ENCODE results near the gene EZH1.
"Not testable (repeated sequence)": the region's sequence is repeated elsewhere in the genome, so short reads cannot be mapped to it uniquely, and the experiment has no call there.

EZH1 gene

GRCh38 chr17:42670789-42671657 lies 73.8 kb downstream of the EZH1 start:
- DNase-seq (ENCODE audit: low read depth in 3 of 3, low spot score in 1 of 3): no peak

- DNase-seq (ENCODE audit: low read depth in 3 of 3, low spot score in 1 of 3): no peak
Observed at GRCh38 chr17:42669977-42670788, 74.7 kb downstream of the EZH1 start.

GRCh38 chr17:42669705-42669976 lies 75.2 kb downstream of the EZH1 start:
- DNase-seq (ENCODE audit: low read depth in 3 of 3, low spot score in 1 of 3): no peak

GRCh38 chr17:42667088-42667951 lies 77.5 kb downstream of the EZH1 start:
- DNase-seq (ENCODE audit: low read depth in 3 of 3, low spot score in 1 of 3): no peak

- DNase-seq (ENCODE audit: low read depth in 3 of 3, low spot score in 1 of 3): not testable (repeated sequence)
Observed at GRCh38 chr17:42666126-42666525, 78.7 kb downstream of the EZH1 start.

DNA sequence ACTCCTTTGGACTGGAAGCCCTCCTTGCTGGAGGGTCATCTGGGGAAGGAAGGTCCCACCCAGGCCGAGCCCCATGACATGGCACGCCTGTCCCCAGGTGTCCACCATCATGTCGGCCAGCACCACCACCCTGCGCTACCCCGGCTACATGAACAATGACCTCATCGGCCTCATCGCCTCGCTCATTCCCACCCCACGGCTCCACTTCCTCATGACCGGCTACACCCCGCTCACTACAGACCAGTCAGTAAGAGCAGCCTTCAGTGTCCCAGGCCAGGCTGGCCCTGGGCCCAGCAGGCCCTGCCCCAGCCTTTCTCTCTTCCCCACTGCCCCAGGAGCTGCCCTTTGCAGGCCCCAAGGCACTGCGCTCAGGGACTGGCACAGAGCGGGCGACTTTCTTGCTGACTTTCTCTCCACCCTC lies 79.2 kb downstream of the EZH1 start:
- DNase-seq (ENCODE audit: low read depth in 3 of 3, low spot score in 1 of 3): no peak

GRCh38 chr17:42660692-42661345 lies 84.0 kb downstream of the EZH1 start:
- no peak for DNase-seq (ENCODE audit: low read depth in 3 of 3, low spot score in 1 of 3)

GRCh38 chr17:42659932-42660274 lies 84.9 kb downstream of the EZH1 start:
- DNase-seq (ENCODE audit: low read depth in 3 of 3, low spot score in 1 of 3): not testable (repeated sequence)

- peak in 2 of 3 donors; percentile 57 to 70 for DNase-seq (ENCODE audit: low read depth in 3 of 3, low spot score in 1 of 3)
Observed at GRCh38 chr17:42659079-42659931, 85.5 kb downstream of the EZH1 start, which contains the start of gene TUBG2. TSS of gene TUBG2 (plus strand) at chr17:42659284. CDS start at chr17:42659504, 220 bp downstream.

DNA sequence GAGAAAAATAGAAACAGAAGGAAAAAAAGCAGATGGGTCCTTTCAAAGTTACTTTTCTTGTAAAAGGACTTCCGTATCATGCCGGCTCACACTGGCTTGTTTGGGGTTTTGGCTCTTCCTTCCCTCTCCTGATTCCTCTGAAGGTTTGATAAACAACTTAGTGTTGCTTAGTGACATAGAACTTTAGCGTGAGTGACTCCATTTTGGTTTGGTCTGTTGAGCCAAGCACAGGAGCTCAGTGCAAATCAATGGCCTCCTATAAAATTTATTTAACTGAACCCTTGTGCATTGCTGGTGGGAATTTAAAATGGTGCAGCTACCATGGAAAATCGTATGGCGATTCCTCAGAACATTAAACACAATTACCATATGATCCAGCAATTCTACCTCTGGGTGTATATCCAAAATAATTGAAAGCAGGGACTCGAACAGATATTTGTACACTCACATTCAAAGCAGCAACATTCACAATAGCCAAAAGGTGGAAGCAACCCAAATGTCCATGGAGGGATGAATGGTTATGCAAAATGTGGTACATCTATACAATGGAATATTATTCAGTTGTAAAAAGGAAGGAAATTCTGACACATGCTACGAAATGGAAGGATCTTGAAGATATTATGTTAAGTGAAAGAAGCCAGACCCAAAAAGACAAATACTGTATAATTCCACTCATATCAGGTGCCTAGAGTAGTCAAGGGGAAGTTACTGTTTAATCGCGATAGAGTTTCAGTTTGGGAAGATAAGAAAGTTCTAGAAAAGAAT lies 86.8 kb downstream of the EZH1 start:
- DNase-seq (ENCODE audit: low read depth in 3 of 3, low spot score in 1 of 3): no peak

- DNase-seq (ENCODE audit: low read depth in 3 of 3, low spot score in 1 of 3): no peak
Observed at GRCh38 chr17:42655528-42655927, 89.3 kb downstream of the EZH1 start.

- no peak for DNase-seq (ENCODE audit: low read depth in 3 of 3, low spot score in 1 of 3)
Observed at GRCh38 chr17:42653179-42654124, 91.4 kb downstream of the EZH1 start.

DNA sequence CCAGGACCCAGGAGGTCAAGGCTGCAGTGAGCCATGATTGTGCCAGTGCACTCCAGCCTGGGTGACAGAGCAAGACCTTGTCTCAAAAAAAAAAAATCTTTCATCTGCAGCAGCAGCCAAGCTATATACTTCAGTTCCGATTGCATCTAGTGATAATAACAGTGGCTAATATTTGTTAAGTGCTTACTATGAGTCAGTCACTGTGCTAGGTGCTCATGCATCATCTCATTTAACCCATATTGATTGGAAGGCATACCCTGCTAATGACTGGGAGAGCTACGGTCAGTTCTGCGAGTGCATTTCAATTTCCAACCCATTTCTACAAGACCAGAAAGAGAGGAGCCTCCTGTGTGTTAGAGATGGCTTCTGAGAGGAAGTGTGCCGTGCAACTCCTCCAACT lies 93.4 kb downstream of the EZH1 start:
- no peak for DNase-seq (ENCODE audit: low read depth in 3 of 3, low spot score in 1 of 3)
